GM18498 (cell line): ENCODE results near the gene OTUD3.

Experiments used
- ATAC-seq: cut with Tn5 transposase; IDR thresholded peaks from one replicate; pipeline ENCODE4 v1.9.1; 2021; ENCODE audit warnings: mild to moderate bottlenecking, moderate library complexity; ENCODE audit not compliant: unreplicated experiment

Gene OTUD3

GRCh38 chr1:19946971-19947370, 64.8 kb downstream of the OTUD3 start:
- ATAC-seq, result no peak

- no peak for ATAC-seq
Observed at GRCh38 chr1:19949016-19949415, 66.8 kb downstream of the OTUD3 start.

- no peak for ATAC-seq
Observed at GRCh38 chr1:19954059-19954458, 71.9 kb downstream of the OTUD3 start.

- no peak for ATAC-seq
Observed at GRCh38 chr1:19955534-19956170, 73.5 kb downstream of the OTUD3 start.

- no peak for ATAC-seq
Observed at GRCh38 chr1:19957779-19958178, 75.6 kb downstream of the OTUD3 start.

GRCh38 chr1:19960591-19960990, 78.4 kb downstream of the OTUD3 start:
- ATAC-seq, result no peak
